GM21360 (cell line): ENCODE results near the gene ABHD11.
"Not testable (repeated sequence)": the region's sequence is repeated elsewhere in the genome, so short reads cannot be mapped to it uniquely, and the experiment has no call there.

Source experiments
- ATAC-seq: cut with Tn5 transposase; IDR thresholded peaks from one replicate; pipeline ENCODE4 v1.9.1; 2021; ENCODE audit warnings: mild to moderate bottlenecking, moderate library complexity; ENCODE audit not compliant: unreplicated experiment

ABHD11 gene

GRCh38 chr7:73746378-73746777 is 7.8 kb upstream of the ABHD11 start:
- no peak for ATAC-seq

DNA sequence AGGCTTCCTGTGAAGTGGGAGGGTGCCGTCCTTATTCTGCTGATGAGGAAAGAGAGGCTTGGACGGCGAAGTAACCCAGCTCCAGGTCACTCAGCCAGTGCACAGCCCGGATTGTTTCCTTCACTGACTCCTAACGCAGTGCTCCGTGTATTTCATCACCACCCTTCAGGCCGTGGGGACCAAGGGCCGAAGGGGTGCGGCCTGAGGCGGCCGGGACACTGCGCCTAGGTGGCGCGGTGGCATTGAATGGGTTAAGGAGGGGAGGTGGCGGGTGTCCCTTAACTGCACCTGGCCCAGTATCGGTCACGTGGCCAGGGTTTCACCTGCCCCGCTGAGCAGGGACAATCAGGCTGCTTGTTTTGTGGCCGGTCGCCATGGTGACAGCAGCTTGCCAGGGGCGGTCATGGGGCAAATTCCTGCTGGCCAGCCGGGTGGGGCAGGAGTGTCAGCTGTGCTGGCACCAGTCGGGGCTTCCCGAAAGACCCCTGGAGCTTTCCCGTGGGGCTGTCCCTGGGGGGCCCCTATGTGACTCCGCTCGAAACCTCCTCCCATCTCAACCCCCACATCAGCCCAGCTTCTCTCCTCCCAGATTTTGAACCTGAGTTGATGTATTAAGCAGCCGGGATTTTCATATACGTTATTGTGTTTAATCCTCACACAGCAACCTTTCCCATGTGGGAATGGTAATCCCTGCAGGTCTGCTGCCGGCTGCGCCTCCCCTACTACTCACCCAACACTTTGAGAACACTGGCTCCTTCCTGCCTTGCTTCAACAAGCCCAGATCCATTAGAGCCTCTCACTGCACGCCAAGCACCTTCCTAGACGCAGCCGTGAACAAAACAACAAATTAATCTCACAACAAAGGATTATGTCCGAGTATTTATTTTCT is 4.4 kb upstream of the ABHD11 start:
- no peak for ATAC-seq

GRCh38 chr7:73742338-73742752 is 3.7 kb upstream of the ABHD11 start:
- ATAC-seq, result no peak

DNA sequence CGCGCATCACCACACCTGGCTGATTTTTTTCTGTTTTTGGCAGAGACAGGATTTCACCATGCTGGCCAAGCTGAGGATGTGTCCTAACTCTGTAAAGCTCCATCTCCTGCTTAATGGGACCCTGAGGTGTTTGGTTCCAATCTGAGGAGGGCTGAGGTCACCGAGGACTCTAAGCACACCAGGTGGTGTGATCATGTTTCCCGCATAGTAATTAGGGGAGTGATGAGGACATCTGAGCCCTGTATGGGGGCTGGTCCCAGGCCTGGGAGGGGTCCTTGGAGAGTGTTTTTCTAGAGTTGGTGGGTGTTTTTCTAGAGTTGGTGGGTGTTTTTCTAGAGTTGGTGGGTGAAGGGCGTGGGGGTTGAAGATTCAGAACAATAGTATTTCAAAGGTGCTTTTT is 3.0 kb upstream of the ABHD11 start:
- no peak for ATAC-seq

- ATAC-seq, result no peak
Measured at GRCh38 chr7:73740771-73741170, 2.2 kb upstream of the ABHD11 start.

GRCh38 chr7:73740212-73740611 is 1.6 kb upstream of the ABHD11 start:
- no peak for ATAC-seq

DNA sequence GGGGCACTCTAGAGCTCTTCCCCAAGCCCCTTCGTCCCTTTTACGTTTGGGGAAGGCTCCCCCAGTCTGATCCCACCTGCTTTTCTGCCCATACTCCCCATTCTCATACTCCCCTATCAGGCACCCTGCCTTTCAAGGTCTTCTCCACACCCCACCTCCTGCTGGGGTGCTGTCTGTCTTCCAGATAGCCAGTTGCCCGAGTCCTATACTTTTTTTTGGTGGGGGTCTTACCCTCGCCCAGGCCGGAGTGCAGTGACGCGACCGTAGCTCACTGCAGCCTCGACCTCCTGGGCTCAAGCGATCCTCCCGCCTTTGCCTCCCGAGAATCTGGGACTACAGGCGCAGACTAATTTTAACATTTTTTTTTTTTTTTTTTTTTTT is 775 bp upstream of the ABHD11 start:
- no peak for ATAC-seq

DNA sequence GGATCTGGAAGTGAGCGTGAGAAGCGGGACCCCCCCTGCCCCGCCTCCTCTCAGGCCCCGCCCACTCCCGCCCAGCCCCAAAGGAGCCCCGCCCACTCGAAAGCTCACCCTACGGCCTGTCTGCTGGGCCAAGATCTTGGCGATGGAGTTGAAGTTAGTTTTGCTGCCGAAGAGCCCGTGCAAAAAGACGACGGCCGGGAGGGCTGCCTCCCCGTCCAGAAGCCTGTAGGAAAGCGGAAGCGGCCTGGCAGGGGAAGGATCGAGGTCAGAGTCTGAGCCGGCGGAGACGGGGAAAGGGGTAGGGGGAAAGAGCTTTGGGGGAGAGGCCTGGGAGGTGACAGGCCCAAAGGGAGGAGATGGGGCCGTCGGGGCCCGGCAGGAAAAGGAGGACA is 386 bp downstream of the ABHD11 start:
- ATAC-seq, result peak; percentile 14

DNA sequence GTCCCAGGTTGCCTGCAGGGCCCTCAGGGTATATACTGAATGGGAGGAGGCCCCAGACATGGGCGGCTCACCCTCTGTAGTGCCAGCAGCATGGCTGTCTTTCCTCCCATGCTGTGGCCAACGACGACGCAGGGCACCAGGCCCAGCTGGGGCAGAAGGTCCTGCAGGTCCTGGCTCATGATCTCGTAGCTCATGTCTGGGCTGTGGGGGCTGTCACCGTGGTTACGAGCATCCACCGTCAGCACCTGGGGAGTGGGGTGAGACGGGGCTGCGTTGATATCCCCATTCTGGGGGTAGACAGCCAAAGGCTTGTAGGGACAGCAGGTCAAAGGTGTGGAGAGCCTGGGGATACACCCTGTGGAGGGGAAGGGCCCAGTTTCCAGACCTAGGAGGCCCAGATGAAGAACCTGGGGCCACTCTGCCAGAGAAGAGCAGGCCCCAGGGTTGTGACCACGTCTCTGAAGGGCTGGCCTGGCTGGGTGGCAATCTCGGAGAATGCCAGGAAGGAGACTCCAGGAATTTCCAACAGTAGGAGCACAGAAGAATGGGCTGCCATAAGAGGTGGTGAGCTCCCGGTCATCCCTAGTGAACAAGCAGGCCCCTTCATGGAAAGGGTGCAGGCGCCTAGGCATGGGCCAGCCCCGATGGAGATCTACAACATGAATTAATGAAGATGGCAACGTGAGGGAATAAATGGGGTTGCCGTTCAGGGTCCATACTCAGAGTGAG is 947 bp downstream of the ABHD11 start:
- no peak for ATAC-seq

- no peak for ATAC-seq
Measured at GRCh38 chr7:73736885-73737284, 1.7 kb downstream of the ABHD11 start.

DNA sequence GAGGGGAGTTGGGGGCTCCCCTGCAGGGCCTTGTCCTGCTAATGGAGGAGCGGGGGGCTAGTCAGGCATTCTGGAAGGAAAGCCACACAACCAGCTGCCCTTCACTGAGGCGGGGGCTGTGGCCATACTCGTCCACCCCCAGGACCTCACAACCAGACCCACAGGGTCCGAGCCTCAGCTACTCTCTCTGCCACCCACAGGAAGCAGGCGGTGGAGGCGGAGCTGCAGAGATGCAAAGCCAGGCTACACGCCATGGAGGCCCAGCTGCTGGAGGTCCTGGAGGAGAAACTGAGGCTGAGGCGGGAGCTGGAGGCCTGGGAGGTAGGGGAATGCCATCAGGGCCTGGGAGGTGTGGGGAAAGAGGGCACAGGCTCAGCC is 3.1 kb downstream of the ABHD11 start:
- ATAC-seq, result no peak

DNA sequence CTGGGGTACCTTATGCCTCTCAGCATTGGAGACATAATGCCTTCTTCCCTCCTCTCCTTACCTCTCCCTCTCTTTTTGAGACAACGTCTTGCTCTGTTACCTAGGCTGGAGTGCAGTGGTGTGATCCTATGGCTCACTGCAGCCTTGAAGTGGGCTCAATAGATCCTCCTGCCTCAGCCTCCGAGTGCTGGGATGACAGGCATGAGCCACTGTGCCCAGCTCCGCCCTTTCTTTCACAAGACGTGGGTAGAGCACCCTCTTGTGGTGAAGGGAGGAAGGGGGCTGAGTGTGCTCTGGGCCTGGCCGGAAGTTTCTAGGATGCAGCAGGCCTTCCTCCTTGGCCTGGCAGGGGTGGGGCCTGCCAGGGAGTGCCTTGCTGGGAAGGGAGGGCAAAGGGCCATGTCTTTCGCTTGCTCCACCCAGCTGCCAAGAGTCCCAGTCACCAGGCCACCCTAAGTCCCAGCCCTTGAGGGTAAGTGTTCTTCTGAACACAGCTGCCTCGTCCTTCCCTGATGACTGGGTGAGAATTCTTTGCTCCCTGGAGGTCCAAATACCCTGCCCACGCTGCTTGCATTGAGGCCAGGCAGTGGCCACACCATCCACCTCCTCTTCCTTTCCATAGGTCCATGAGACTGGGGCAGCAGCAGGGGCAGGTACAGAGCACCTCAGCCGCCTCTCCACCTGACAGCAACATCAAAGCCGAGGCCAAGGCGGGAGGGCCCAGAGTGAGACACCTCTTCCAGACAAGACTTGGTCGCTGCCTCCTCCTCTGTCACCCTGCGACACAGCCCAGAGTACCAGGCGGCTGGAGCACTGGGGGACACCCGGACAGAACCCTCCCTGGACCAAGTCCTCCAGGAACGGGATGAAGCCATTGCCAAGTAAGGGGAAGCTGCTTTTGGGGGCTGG is 3.7 kb downstream of the ABHD11 start:
- ATAC-seq, result peak; percentile 51

- ATAC-seq, result no peak
Measured at GRCh38 chr7:73732397-73732796, 6.2 kb downstream of the ABHD11 start.

DNA sequence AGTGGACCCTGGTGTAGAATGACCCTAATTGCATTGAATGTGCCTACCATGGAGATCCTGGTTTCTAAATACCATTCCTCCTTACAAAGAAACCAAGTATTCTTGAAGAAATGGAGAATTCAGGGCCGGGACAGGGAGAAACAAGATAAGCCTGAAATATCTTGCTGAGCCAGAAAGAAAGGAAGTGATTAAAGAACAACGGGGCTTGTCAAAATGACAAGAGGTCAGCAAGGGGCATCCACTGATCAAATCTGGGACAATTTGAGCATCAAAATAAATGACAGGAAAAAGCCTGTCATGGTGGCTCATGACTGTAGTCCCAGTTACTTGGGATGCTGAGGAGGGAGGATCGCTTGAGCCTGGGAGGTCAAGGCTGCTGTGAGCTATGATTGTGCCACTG is 8.1 kb downstream of the ABHD11 start:
- no peak for ATAC-seq

GRCh38 chr7:73728551-73728950 is 10.1 kb downstream of the ABHD11 start:
- ATAC-seq, result no peak

- no peak for ATAC-seq
Measured at GRCh38 chr7:73727952-73728351, 10.7 kb downstream of the ABHD11 start.

DNA sequence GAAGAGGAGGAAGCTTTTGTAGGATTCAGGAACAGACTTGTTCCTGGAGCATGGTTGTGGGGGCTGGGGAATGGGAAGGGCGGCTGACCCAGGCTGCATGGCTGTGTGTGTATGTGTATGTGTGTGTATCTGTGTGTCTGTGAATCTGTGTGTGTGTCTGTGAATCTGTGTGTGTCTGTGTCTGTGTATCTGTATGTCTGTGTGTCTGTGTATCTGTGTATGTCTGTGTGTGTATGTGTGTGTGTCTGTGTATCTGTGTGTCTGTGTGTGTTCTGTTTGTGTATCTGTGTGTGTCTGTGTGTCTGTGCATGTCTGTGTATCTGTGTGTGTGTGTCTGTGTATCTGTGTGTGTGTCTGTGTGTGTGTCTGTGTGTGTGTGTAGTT is 12.5 kb downstream of the ABHD11 start:
- ATAC-seq, result peak; percentile 32

DNA sequence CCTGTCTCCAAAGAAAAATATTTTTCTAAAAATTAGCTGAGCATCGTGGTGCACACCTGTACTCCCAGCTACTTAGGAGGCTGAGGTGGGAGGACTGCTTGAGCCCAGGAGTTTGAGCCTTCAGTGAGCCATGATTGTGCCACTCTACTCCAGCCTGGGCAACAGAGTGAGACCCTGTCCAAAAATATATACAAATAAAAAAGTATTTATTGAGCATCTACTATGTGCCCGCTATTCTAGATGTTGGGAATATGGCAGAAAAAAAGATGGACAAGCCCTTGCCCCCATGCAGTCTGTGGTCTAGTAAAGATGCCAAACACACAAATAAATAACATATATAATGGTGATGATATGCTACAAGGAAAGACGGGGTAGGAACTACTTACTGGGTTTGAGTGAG is 14.8 kb downstream of the ABHD11 start:
- ATAC-seq, result no peak

GRCh38 chr7:73722785-73723184 is 15.8 kb downstream of the ABHD11 start:
- ATAC-seq, result no peak

- ATAC-seq, result not testable (repeated sequence)
Measured at GRCh38 chr7:73722182-73722581, 16.4 kb downstream of the ABHD11 start.

DNA sequence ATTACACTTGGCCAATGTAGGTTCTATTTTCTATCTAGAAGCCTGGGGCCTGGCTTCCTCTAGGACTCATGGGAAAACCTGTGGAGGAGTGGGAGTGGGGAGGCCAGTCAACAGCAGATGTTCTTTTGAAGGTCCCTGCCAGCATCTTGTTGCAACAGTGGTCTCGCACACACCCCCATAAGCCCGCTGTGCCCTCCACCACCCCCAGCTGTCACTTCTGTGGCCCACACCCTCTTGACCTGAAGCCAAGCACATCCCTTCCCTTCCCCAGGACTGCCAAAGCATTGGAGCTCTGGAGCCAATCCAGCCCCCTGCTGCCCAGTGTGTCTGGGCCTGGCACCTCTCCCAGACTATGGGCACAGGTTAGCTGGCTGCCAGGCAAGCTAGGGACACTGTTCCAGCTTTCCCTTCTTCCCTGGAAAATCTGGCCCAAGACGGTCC is 17.2 kb downstream of the ABHD11 start:
- no peak for ATAC-seq
